AG10803 (cell line): ENCODE data around the gene UIMC1.
"Not testable (repeated sequence)": the region's sequence is repeated elsewhere in the genome, so short reads cannot be mapped to it uniquely, and the experiment has no call there.

Experiments used
- DNase-seq: peaks from one replicate; pipeline ENCODE4 v3.0.0; 2010; ENCODE audit warnings: low read depth
- H3K4me3 ChIP-seq: 2 replicates; pipeline ENCODE4 v1.5.1; 2011; ENCODE audit warnings: mild to moderate bottlenecking, low read length, control low read depth
- CTCF ChIP-seq: conservative IDR thresholded peaks from 2 replicates; pipeline ENCODE4 v1.5.1; 2011; ENCODE audit warnings: mild to moderate bottlenecking, low read length, control low read depth, inconsistent platforms

UIMC1 gene

DNA sequence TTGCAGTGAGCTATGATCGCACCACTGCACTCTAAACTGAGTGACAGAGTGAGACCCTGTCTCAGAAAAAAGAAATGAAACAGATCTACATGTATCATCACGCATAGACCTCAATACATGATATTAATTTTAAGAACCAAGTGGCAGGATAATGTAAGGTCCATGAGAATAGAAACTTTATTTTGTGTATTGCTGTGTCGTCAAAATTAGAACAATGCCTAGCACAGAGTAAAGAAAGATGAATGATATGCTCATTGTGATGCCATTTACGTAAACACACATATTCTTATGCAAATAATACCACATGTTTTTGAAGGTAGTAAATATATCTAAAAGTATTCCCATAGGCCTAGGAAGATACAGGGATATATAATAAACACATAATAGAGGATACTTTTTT lies 3.6 kb upstream of the UIMC1 start:
- no peak for TF ChIP-seq CTCF
- no peak overlapping the region for H3K4me3 ChIP-seq
- DNase-seq, result no peak

- TF ChIP-seq CTCF, result no peak
- H3K4me3 ChIP-seq, result no peak overlapping the region
- DNase-seq, result no peak
These were observed 2.1 kb upstream of the UIMC1 start for GRCh38 chr5:177008716-177009115.

- H3K4me3 ChIP-seq, result peak overlapping the region; percentile 86
- TF ChIP-seq CTCF, result peak; percentile 57
- DNase-seq, result peak; percentile 70
These were observed 837 bp downstream of the UIMC1 start for GRCh38 chr5:177005619-177006264.

DNA sequence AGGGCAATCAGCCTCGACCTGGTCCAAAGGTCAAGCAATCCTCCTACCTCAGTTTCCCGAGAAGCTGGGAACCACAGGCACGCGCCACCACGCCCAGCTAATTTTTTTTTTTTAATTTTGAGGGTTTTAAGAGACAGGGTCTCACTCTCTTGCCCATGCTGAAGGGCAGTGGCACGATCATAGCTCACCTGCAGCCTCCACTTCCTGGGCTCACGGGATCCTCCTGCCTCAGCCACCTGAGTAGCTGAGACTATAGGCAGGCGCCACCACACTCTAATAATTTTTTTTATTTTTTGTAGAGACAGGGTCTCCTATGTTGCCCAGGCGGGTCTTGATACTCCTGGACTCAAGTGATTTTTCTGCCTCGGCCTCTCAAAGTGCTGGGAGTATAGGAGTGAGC lies 1.6 kb downstream of the UIMC1 start:
- no peak for TF ChIP-seq CTCF
- no peak for DNase-seq
- peak overlapping the region; percentile 86 for H3K4me3 ChIP-seq

DNA sequence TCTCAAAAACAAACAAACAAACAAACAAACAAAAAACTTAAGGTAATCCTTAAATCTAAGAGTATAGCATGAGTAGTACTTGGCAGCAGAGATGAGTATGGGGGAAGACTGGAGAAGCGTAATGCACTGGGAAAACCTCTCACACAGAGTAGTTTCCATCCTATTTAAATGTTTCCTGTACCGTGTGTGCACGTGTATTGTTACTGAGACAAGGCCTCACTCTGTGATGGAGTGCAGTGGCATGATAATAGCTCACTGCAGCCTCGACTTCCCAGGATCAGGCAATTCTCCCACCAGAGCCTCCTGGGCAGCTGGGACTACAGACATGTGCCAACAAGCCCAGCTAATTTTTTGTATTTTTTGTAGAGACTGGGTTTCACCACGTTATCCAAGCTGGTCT lies 2.9 kb downstream of the UIMC1 start:
- DNase-seq, result no peak
- no peak overlapping the region for H3K4me3 ChIP-seq

DNA sequence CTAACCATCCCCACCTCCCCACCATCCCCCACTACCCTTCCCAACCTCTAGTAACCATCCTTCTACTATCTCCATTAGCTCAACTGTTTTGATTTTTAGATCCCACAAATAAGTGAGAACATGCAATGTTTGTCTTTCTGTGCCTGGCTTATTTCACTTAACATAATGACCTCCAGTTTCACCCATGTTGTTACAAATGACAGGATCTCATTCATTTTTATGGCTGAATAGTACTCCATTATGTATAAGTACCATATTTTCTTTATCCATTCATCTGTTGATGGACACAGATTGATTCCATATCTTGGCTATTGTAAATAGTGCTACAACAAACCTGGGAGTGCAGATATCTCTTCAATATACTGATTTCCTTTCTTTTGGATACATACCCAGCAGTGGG lies 7.1 kb downstream of the UIMC1 start:
- DNase-seq, H3K4me3 ChIP-seq: not testable (repeated sequence)

More for the DNA sequence above, 2.9 kb downstream of the UIMC1 start:
- TF ChIP-seq CTCF, result no peak

DNA sequence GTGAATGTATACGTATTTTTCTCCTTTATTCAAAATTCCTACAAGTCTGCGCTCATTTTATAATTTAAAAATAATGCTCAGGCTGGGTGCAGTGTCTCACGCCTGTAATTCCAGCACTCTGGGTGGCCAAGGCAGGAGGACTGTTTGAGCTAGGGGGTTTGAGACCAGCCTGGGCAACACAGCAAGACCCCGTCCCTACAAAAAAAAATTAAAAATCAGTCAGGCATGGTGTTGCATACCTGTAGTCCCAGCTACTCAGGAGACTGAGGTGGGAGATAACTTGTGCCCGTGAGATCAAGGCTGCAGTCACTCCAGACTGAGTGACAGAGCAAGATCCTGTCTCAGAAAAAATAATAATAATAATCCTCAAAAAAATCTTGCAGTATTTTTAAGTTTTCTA lies 7.8 kb downstream of the UIMC1 start:
- H3K4me3 ChIP-seq, result no peak overlapping the region
- no peak for TF ChIP-seq CTCF
- DNase-seq, result no peak

DNA sequence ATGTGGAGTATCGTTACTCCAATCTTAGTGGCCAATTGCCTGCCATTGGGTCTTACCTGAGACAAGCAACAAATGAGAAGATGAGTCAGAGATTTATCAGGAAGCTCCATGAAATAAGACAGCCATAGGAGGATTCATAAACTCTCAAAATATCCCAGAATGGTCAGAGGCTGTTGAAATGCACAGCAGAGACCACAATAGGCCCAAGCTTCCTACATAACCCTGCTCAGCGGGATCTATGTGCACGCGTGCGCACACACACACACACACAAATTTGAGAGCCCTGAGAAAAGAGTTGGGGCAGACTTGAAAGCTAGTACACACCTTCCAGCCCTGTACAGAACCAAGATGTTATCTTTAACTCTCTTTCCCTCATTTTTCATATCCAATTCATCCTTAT lies 9.8 kb downstream of the UIMC1 start:
- TF ChIP-seq CTCF, result no peak
- DNase-seq, result no peak
- H3K4me3 ChIP-seq, result no peak overlapping the region
